NAMALWA (cell line): Measurements from ENCODE around the gene NUDT8.
"Not testable (repeated sequence)": the region's sequence is repeated elsewhere in the genome, so short reads cannot be mapped to it uniquely, and the experiment has no call there.

Experiments used
- DNase-seq: peaks from one replicate; pipeline ENCODE4 v3.0.0-alpha.2; 2015; ENCODE audit warnings: low spot score

NUDT8 gene

GRCh38 chr11:67611704-67612587, 17.8 kb downstream of the NUDT8 start:
- DNase-seq, result no peak

- no peak for DNase-seq
These were observed 18.6 kb downstream of the NUDT8 start for GRCh38 chr11:67611165-67611564.

DNA sequence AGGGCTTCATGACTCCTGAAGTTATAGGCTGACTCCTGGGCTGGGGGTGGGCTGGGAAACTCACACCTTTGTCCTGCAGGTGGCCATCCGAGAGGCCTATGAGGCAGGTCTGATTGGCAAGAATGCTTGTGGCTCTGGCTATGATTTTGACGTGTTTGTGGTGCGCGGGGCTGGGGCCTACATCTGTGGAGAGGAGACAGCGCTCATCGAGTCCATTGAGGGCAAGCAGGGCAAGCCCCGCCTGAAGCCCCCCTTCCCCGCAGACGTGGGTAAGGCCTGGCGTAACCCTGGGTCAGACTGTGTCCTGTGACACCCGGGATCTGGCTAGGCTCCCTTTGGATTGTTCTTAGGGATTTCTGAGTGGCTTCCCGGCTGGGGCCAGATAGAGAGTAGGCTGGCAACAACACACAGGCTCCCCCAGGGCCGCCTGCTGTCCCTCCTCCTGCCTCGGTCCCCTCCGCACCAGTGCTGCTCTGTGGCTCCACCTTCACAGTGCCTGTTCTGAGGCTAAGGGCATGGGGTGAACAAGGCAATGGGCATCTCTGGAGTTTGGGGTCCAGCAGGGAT, 19.4 kb downstream of the NUDT8 start:
- DNase-seq, result no peak

DNA sequence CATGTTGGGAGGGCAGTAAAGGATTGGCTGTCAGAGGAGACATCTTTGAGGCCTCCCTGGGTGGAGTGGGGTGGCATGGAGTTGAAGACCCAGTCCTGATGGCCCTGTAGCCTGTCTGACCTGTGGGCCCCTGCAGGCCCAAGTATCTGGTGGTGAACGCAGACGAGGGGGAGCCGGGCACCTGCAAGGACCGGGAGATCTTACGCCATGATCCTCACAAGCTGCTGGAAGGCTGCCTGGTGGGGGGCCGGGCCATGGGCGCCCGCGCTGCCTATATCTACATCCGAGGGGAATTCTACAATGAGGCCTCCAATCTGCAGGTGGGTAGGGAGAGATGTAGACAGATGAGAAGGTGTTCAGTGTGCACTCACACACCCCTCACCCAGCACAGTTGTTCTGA, 20.4 kb downstream of the NUDT8 start:
- DNase-seq, result no peak

GRCh38 chr11:67608486-67608885, 21.3 kb downstream of the NUDT8 start:
- no peak for DNase-seq

- no peak for DNase-seq
These were observed 22.2 kb downstream of the NUDT8 start for GRCh38 chr11:67607507-67607906.

- DNase-seq, result peak; percentile 97
These were observed 23.0 kb downstream of the NUDT8 start, which contains the start of gene NDUFV1 for GRCh38 chr11:67606492-67607295. Gene NDUFV1 (plus strand): TSS chr11:67606936. CDS start chr11:67607005, 69 bp downstream.

DNA sequence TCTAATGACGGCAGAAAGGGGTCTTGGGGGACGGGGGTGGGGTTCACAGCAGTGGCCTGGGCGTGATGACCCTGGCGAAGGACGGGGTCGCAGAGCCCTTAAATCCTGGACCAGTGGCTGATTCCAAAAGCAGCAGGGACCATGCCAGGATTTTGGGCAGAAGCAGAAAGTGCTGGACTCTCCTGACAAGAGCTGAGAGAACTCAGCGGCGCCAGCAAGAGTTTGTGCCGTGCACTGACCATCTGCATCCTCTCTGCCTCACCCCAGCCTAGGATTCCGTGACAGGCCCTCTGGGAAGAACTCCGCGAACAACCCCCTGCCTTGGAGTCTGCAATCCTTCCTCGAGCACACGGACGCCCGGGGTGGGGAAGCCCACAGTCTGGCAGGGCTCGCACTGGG, 23.6 kb downstream of the NUDT8 start:
- no peak for DNase-seq

DNA sequence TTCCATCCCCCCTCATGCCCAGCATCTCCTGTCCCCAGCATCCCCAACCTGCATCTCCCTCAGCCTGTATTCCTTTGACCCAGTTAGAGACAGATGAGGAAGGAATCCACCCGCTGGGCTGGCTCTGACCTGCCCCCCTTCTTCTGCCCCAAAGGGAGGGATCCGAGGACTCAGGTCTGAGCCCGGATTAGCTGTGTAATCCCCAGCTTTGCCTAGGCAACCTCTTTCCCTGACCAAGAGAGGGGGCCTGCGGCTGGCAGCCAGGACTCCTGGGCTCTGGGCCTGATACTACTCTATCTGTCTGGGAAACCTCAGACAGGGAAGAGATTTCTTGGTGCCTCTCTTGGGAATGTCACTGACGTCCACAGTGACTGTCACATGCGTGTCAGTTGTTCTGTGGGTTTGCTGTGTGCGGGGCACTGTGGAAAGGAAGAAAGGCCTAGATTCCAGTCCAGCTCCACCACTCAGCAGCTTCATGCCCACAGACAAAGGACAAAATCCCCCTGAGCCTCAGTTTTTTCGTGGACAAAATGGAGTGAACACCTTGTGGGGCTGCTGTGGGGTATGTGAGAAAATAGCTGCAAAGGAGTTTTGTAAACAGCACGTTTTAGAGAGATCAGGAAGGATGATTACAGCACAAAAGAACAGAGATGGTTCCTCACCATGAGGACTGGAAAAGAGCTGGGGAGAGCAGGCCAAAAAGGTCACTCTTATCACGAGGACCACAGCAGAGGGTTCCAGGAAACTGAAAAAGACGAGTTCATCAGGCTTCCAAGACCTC, 24.3 kb downstream of the NUDT8 start:
- no peak for DNase-seq

DNA sequence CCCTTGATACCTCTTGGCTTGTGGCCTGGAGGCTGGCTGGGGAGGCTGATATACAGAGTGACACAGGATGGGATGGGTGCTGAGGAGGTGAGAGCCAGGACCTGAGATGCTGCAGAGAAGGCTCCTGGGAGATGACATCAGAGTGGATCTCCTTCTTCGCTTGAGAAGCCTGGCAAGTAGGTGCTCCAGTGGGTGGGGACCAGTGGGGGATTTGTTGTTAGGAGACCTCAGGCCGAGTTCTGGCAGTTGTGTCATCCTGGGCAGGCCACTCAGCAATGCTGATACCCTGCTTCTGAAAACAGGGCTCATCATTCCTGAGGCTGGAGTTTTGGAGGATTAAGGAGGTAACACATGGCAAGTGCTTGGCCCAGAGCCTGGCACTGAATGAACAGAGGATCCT, 24.9 kb downstream of the NUDT8 start:
- no peak for DNase-seq

- DNase-seq, result not testable (repeated sequence)
These were observed 25.6 kb downstream of the NUDT8 start for GRCh38 chr11:67604119-67604518.

- DNase-seq, result no peak
These were observed 28.6 kb downstream of the NUDT8 start for GRCh38 chr11:67601098-67601497.

- DNase-seq, result no peak
These were observed 29.3 kb downstream of the NUDT8 start for GRCh38 chr11:67600324-67601029.

GRCh38 chr11:67599149-67599548, 30.6 kb downstream of the NUDT8 start:
- no peak for DNase-seq

DNA sequence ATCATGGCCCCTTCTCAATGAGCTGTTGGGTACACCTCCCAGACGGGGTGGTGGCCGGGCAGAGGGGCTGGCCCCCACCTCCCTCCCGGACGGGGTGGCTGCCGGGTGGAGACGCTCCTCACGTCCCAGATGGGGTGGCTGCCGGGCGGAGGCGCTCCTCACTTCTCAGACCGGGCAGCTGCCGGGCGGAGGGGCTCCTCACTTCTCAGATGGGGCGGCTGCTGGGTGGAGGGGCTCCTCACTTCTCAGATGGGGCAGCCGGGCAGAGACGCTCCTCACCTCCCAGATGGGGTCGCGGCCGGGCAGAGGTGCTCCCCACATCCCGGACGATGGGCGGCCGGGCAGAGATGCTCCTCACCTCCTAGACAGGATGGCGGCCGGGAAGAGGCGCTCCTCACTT, 31.8 kb downstream of the NUDT8 start:
- DNase-seq, result not testable (repeated sequence)

DNA sequence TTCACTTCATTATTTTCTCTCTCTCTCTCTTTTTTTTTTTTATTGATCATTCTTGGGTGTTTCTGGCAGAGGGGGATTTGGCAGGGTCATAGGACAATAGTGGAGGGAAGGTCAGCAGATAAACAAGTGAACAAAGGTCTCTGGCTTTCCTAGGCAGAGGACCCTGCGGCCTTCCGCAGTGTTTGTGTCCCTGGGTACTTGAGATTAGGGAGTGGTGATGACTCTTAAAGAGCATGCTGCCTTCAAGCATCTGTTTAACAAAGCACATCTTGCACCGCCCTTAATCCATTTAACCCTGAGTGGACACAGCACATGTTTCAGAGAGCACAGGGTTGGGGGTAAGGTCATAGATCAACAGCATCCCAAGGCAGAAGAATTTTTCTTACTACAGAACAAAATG, 32.3 kb downstream of the NUDT8 start:
- not testable (repeated sequence) for DNase-seq

- no peak for DNase-seq
These were observed 32.9 kb downstream of the NUDT8 start for GRCh38 chr11:67596753-67597300.

GRCh38 chr11:67594480-67594879, 35.3 kb downstream of the NUDT8 start:
- DNase-seq, result no peak

DNA sequence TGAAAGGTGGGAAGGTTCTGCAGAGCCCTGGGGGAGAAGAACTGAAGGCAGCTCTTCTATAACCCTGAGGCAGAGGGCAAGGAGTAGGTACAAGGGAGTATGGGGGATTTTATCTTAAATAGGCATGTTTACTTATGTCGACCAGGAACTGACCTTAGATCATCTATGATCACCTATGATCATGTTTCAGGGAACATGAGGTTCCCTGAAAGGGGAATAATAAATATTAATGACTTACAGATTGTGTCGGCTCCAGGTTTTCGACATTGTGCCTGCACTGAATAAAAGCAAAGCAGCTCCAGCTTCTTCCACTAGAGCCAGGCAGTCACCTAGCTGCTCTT, 36.2 kb downstream of the NUDT8 start:
- DNase-seq, result no peak

DNA sequence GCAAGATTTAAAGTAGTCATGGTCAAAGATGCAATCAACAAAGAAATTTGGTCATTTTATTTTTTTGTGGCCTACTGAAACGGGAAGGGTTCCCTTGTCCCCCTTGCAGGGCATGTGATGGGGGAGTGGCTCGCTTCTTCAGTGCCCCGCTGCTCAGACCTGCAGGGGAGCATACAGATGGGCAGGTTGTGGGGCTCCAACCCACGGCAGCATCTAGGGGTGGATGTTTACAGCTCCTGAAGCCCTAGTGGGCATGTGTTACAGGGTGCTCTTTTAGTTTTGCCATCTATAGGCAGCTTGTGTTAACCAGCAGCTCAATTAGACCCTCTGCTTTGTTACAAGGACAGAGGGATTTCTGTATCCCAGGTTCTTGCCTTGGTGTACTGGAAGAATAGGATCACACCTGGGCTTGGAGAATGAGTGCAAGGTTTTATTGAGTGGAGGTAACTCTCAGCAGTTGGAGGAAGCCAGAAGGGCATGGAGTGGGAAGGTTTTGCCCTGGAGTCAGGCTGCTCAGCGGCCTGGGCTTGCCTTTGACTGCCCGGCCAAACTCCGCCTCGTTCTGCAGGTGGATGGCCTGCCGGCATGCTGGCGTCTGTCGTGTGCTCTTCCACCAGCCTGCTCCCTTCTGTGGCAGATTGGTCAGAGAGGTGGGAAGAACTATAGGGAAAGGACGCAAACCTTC, 36.7 kb downstream of the NUDT8 start:
- no peak for DNase-seq
